Retinal pigment epithelial cell (primary cell): ENCODE data around the gene MTERF2.

Experiments
- DNase-seq: peaks from one replicate; pipeline ENCODE4 v3.0.0-alpha.2; 2010; ENCODE audit warnings: low read depth
- H3K4me3 ChIP-seq: 2 replicates; pipeline ENCODE4 v1.5.1; 2011; ENCODE audit warnings: mild to moderate bottlenecking, low read length, control low read depth, moderate library complexity
- CTCF ChIP-seq: conservative IDR thresholded peaks from 2 replicates; pipeline ENCODE4 v1.5.1; 2011; ENCODE audit warnings: low read depth, low read length, control low read depth, inconsistent platforms

The MTERF2 gene

GRCh38 chr12:106941481-106942156 lies 45.3 kb downstream of the MTERF2 start:
- H3K4me3 ChIP-seq = no peak overlapping the region
- no peak for TF ChIP-seq CTCF
- no peak for DNase-seq

GRCh38 chr12:106934277-106934676 lies 52.7 kb downstream of the MTERF2 start:
- no peak for DNase-seq
- TF ChIP-seq CTCF = no peak
- H3K4me3 ChIP-seq = no peak overlapping the region
